T-helper 1 cell treated with Interleukin-12 subunit alpha and Interleukin-12 subunit beta and Interleukin-4 antibody, amounts not matched to agents 30 μg/mL and 1 μg/mL, for 36 hours (primary cell): ENCODE measurements around the gene AKAP11.

Source experiments
- H3K27ac Mint-ChIP-seq: one replicate; pipeline ENCODE4 v1.8.0; 2021; ENCODE audit warnings: mild to moderate bottlenecking, mixed read lengths
- H3K27me3 Mint-ChIP-seq: one replicate; pipeline ENCODE4 v1.8.0; 2021; ENCODE audit warnings: low read depth, mixed read lengths
- H3K36me3 Mint-ChIP-seq: one replicate; pipeline ENCODE4 v1.8.0; 2021; ENCODE audit warnings: low read depth, mixed read lengths
- H3K4me1 Mint-ChIP-seq: one replicate; pipeline ENCODE4 v1.8.0; 2021; ENCODE audit warnings: low read depth, mixed read lengths
- H3K4me3 Mint-ChIP-seq: one replicate; pipeline ENCODE4 v1.8.0; 2021; ENCODE audit warnings: mild to moderate bottlenecking, moderate library complexity, mixed read lengths
- H3K9me3 Mint-ChIP-seq: one replicate; pipeline ENCODE4 v1.8.0; 2021; ENCODE audit warnings: mixed read lengths

Gene AKAP11

GRCh38 chr13:42260903-42261654 is 10.9 kb upstream of the AKAP11 start:
- Mint-ChIP-seq H3K4me1 (peaks cover 7% of the 10 kb centered on the region), H3K4me3 (no peak overlapping the region), H3K27me3 (peaks cover 9% of the 10 kb centered on the region), H3K27ac (no peak overlapping the region), H3K36me3 (no peaks in the 10 kb centered on the region), H3K9me3 (peaks cover 14% of the 10 kb centered on the region)

- Mint-ChIP-seq H3K36me3 (peaks cover 8% of the 10 kb centered on the region), H3K27me3 (peaks cover 14% of the 10 kb centered on the region), H3K9me3 (peaks cover under 1% of the 10 kb centered on the region), H3K27ac (no peak overlapping the region), H3K4me3 (no peak overlapping the region), H3K4me1 (peaks cover 13% of the 10 kb centered on the region)
Observed at GRCh38 chr13:42266473-42266872, 5.5 kb upstream of the AKAP11 start.

GRCh38 chr13:42270160-42270856 is 1.6 kb upstream of the AKAP11 start:
- Mint-ChIP-seq H3K9me3 (no peaks in the 10 kb centered on the region), H3K4me3 (peak overlapping the region; percentile 36), H3K27me3 (peaks cover 5% of the 10 kb centered on the region), H3K4me1 (peaks cover 33% of the 10 kb centered on the region), H3K36me3 (peaks cover 15% of the 10 kb centered on the region), H3K27ac (peak overlapping the region; percentile 54)

- peaks cover 37% of the 10 kb centered on the region for H3K4me1 Mint-ChIP-seq
- H3K27me3 Mint-ChIP-seq, result peaks cover 5% of the 10 kb centered on the region
Observed at GRCh38 chr13:42270857-42271215, 1.1 kb upstream of the AKAP11 start.

GRCh38 chr13:42271337-42272114 is 426 bp upstream of the AKAP11 start:
- peak overlapping the region; percentile 90 for H3K27ac Mint-ChIP-seq
- H3K36me3 Mint-ChIP-seq, result peaks cover 15% of the 10 kb centered on the region
- H3K9me3 Mint-ChIP-seq, result no peaks in the 10 kb centered on the region
- peak overlapping the region; percentile 93 for H3K4me3 Mint-ChIP-seq
- H3K27me3 Mint-ChIP-seq, result peaks cover 5% of the 10 kb centered on the region
- H3K4me1 Mint-ChIP-seq, result peaks cover 39% of the 10 kb centered on the region

More at GRCh38 chr13:42270857-42271215, 1.1 kb upstream of the AKAP11 start:
- H3K9me3 Mint-ChIP-seq, result no peaks in the 10 kb centered on the region
- peaks cover 15% of the 10 kb centered on the region for H3K36me3 Mint-ChIP-seq
- H3K4me3 Mint-ChIP-seq, result peak overlapping the region; percentile 93
- H3K27ac Mint-ChIP-seq, result peak overlapping the region; percentile 90

- Mint-ChIP-seq H3K27me3 (no peaks in the 10 kb centered on the region), H3K4me3 (peak overlapping the region; percentile 93)
Observed at GRCh38 chr13:42272804-42273175, 838 bp downstream of the AKAP11 start.

GRCh38 chr13:42274386-42275097 is 2.6 kb downstream of the AKAP11 start:
- Mint-ChIP-seq H3K27me3 (no peaks in the 10 kb centered on the region), H3K36me3 (peaks cover 15% of the 10 kb centered on the region), H3K4me1 (peaks cover 51% of the 10 kb centered on the region), H3K27ac (peak overlapping the region; percentile 47), H3K9me3 (no peaks in the 10 kb centered on the region), H3K4me3 (peak overlapping the region; percentile 14)

More at GRCh38 chr13:42272804-42273175, 838 bp downstream of the AKAP11 start:
- Mint-ChIP-seq H3K4me1 (peaks cover 47% of the 10 kb centered on the region), H3K9me3 (no peaks in the 10 kb centered on the region), H3K36me3 (peaks cover 15% of the 10 kb centered on the region), H3K27ac (peak overlapping the region; percentile 80)

GRCh38 chr13:42275098-42275471 is 3.1 kb downstream of the AKAP11 start:
- no peaks in the 10 kb centered on the region for H3K27me3 Mint-ChIP-seq
- H3K9me3 Mint-ChIP-seq, result no peaks in the 10 kb centered on the region
- peaks cover 15% of the 10 kb centered on the region for H3K36me3 Mint-ChIP-seq
- H3K27ac Mint-ChIP-seq, result peak overlapping the region; percentile 23
- peaks cover 51% of the 10 kb centered on the region for H3K4me1 Mint-ChIP-seq
- no peak overlapping the region for H3K4me3 Mint-ChIP-seq

GRCh38 chr13:42275506-42275905 is 3.6 kb downstream of the AKAP11 start:
- H3K9me3 Mint-ChIP-seq, result no peaks in the 10 kb centered on the region
- peaks cover 47% of the 10 kb centered on the region for H3K4me1 Mint-ChIP-seq
- no peaks in the 10 kb centered on the region for H3K27me3 Mint-ChIP-seq
- peak overlapping the region; percentile 14 for H3K4me3 Mint-ChIP-seq
- peaks cover 11% of the 10 kb centered on the region for H3K36me3 Mint-ChIP-seq
- H3K27ac Mint-ChIP-seq, result no peak overlapping the region

- no peak overlapping the region for H3K27ac Mint-ChIP-seq
- H3K4me1 Mint-ChIP-seq, result peaks cover 38% of the 10 kb centered on the region
- no peaks in the 10 kb centered on the region for H3K27me3 Mint-ChIP-seq
- peaks cover 6% of the 10 kb centered on the region for H3K36me3 Mint-ChIP-seq
- no peaks in the 10 kb centered on the region for H3K9me3 Mint-ChIP-seq
- no peak overlapping the region for H3K4me3 Mint-ChIP-seq
Observed at GRCh38 chr13:42276683-42277082, 4.7 kb downstream of the AKAP11 start.

- H3K36me3 Mint-ChIP-seq, result peaks cover 4% of the 10 kb centered on the region
- no peak overlapping the region for H3K27ac Mint-ChIP-seq
- peaks cover 41% of the 10 kb centered on the region for H3K4me1 Mint-ChIP-seq
- H3K4me3 Mint-ChIP-seq, result no peak overlapping the region
- no peaks in the 10 kb centered on the region for H3K9me3 Mint-ChIP-seq
- no peaks in the 10 kb centered on the region for H3K27me3 Mint-ChIP-seq
Observed at GRCh38 chr13:42277618-42278276, 5.8 kb downstream of the AKAP11 start.

GRCh38 chr13:42279080-42279479 is 7.1 kb downstream of the AKAP11 start:
- peaks cover 40% of the 10 kb centered on the region for H3K4me1 Mint-ChIP-seq

GRCh38 chr13:42279986-42280385 is 8.0 kb downstream of the AKAP11 start:
- no peak overlapping the region for H3K27ac Mint-ChIP-seq
- H3K9me3 Mint-ChIP-seq, result no peaks in the 10 kb centered on the region
- H3K27me3 Mint-ChIP-seq, result no peaks in the 10 kb centered on the region
- peaks cover 36% of the 10 kb centered on the region for H3K4me1 Mint-ChIP-seq
- no peaks in the 10 kb centered on the region for H3K36me3 Mint-ChIP-seq
- no peak overlapping the region for H3K4me3 Mint-ChIP-seq

More at GRCh38 chr13:42279080-42279479, 7.1 kb downstream of the AKAP11 start:
- peaks cover 2% of the 10 kb centered on the region for H3K36me3 Mint-ChIP-seq
- no peaks in the 10 kb centered on the region for H3K27me3 Mint-ChIP-seq
- H3K9me3 Mint-ChIP-seq, result no peaks in the 10 kb centered on the region
- H3K4me3 Mint-ChIP-seq, result no peak overlapping the region
- no peak overlapping the region for H3K27ac Mint-ChIP-seq

GRCh38 chr13:42280537-42280936 is 8.6 kb downstream of the AKAP11 start:
- no peaks in the 10 kb centered on the region for H3K27me3 Mint-ChIP-seq
- peaks cover 2% of the 10 kb centered on the region for H3K36me3 Mint-ChIP-seq
- no peak overlapping the region for H3K27ac Mint-ChIP-seq
- H3K4me1 Mint-ChIP-seq, result peaks cover 31% of the 10 kb centered on the region
- no peaks in the 10 kb centered on the region for H3K9me3 Mint-ChIP-seq
- no peak overlapping the region for H3K4me3 Mint-ChIP-seq
